ENCODE measurements around the gene EFCAB9.

DNA sequence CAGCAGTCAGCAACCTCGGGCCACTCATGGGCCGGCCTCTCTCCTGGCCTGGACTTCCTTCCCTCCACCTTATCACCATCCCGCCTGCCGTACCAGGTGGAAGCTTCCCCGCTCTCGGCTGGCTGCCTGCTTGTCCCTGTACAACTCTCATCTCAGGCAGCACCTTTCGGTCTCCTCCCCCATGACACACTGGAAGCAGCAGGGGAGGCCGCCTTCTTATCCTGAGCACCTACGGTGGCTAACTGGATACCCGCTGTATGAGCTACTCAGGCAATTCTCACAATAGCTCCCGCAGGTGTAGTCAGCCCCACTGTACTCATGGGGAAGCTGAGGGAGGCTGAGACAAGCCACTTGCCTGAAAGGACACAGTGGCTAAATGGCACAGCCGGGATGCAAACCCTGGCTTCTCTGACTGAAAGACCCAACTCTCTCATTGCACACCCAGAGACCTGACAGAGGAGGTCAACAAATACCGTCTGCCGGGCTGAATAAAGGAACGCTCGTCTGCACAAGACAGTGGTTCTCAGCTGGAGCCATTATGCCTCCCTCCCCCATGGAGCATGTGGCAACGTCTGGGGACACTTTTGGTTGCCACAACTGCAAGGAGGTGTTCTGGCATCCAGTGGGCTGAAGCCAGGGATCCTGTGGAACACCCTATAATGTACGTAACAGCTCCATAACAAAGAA, 15.5 kb upstream of the EFCAB9 start:
- TF ChIP-seq, protein P1, sequence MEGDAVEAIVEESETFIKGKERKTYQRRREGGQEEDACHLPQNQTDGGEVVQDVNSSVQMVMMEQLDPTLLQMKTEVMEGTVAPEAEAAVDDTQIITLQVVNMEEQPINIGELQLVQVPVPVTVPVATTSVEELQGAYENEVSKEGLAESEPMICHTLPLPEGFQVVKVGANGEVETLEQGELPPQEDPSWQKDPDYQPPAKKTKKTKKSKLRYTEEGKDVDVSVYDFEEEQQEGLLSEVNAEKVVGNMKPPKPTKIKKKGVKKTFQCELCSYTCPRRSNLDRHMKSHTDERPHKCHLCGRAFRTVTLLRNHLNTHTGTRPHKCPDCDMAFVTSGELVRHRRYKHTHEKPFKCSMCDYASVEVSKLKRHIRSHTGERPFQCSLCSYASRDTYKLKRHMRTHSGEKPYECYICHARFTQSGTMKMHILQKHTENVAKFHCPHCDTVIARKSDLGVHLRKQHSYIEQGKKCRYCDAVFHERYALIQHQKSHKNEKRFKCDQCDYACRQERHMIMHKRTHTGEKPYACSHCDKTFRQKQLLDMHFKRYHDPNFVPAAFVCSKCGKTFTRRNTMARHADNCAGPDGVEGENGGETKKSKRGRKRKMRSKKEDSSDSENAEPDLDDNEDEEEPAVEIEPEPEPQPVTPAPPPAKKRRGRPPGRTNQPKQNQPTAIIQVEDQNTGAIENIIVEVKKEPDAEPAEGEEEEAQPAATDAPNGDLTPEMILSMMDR (IDR thresholded peaks at IDR 0.05; ENCODE audit: low read depth, low read length, missing input control) = no peak
- no peak for TF ChIP-seq TAF1 (conservative IDR thresholded peaks at IDR 0.05)
- TF ChIP-seq EGR1 (IDR thresholded peaks at IDR 0.05; ENCODE audit: low read depth in 2 of 2) = no peak
- no peak for TF ChIP-seq GABPA (IDR thresholded peaks at IDR 0.05 in 1 of 2, conservative IDR thresholded peaks at IDR 0.05 in 1 of 2)
- TF ChIP-seq RAD21 (IDR thresholded peaks at IDR 0.05) = no peak
- no peak for TF ChIP-seq YY1 (IDR thresholded peaks at IDR 0.05)
- TF ChIP-seq, protein P2, sequence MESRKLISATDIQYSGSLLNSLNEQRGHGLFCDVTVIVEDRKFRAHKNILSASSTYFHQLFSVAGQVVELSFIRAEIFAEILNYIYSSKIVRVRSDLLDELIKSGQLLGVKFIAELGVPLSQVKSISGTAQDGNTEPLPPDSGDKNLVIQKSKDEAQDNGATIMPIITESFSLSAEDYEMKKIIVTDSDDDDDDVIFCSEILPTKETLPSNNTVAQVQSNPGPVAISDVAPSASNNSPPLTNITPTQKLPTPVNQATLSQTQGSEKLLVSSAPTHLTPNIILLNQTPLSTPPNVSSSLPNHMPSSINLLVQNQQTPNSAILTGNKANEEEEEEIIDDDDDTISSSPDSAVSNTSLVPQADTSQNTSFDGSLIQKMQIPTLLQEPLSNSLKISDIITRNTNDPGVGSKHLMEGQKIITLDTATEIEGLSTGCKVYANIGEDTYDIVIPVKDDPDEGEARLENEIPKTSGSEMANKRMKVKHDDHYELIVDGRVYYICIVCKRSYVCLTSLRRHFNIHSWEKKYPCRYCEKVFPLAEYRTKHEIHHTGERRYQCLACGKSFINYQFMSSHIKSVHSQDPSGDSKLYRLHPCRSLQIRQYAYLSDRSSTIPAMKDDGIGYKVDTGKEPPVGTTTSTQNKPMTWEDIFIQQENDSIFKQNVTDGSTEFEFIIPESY (IDR thresholded peaks at IDR 0.05) = no peak
- TF ChIP-seq, protein P3, sequence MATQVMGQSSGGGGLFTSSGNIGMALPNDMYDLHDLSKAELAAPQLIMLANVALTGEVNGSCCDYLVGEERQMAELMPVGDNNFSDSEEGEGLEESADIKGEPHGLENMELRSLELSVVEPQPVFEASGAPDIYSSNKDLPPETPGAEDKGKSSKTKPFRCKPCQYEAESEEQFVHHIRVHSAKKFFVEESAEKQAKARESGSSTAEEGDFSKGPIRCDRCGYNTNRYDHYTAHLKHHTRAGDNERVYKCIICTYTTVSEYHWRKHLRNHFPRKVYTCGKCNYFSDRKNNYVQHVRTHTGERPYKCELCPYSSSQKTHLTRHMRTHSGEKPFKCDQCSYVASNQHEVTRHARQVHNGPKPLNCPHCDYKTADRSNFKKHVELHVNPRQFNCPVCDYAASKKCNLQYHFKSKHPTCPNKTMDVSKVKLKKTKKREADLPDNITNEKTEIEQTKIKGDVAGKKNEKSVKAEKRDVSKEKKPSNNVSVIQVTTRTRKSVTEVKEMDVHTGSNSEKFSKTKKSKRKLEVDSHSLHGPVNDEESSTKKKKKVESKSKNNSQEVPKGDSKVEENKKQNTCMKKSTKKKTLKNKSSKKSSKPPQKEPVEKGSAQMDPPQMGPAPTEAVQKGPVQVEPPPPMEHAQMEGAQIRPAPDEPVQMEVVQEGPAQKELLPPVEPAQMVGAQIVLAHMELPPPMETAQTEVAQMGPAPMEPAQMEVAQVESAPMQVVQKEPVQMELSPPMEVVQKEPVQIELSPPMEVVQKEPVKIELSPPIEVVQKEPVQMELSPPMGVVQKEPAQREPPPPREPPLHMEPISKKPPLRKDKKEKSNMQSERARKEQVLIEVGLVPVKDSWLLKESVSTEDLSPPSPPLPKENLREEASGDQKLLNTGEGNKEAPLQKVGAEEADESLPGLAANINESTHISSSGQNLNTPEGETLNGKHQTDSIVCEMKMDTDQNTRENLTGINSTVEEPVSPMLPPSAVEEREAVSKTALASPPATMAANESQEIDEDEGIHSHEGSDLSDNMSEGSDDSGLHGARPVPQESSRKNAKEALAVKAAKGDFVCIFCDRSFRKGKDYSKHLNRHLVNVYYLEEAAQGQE (IDR thresholded peaks at IDR 0.05) = no peak
